COLO668 (cell line): ENCODE measurements around the gene LLPH.

Experiments
- DNase-seq: peaks from one replicate; lab custom pipeline; 2025; ENCODE audit not compliant: unreplicated experiment; lab: John Stamatoyannopoulos, UW

The LLPH gene

DNA sequence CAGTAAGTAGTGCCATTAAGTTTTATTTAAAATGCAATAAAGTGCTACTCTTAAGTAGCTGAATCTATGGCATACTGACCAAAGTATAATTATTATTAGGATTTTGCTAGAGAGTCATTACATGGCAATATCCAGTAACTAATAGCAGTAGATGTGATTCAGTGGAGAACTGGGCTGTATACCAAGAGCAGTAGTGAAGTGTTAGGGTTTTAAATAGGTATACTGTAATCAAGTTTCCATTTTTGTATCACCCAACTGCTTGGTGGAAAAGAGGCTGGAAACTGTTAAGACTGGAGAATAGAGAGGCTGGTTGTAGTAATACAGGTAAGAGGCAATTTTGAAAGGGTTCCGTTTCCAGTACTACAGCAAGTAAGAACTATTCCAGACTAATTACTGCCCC, 13.3 kb upstream of the LLPH start:
- DNase-seq = no peak

DNA sequence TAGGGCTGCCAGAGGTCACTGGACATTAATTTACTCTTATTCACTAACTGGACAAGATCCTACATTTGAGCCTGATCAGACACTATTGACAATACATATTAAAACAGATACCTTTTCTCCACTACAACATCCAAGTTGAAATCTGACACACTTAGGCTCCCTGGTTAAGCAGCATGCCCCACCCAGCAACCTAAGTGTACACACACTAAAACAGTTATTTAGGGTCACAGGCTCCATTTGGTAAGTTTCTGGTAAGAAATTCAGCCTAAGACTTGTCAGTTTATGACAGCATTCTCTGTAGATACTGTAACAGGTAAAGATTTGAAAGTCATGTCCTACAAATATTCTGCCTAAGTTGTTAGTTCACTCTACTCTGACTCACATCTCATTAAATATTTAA, 12.3 kb upstream of the LLPH start:
- DNase-seq = no peak

DNA sequence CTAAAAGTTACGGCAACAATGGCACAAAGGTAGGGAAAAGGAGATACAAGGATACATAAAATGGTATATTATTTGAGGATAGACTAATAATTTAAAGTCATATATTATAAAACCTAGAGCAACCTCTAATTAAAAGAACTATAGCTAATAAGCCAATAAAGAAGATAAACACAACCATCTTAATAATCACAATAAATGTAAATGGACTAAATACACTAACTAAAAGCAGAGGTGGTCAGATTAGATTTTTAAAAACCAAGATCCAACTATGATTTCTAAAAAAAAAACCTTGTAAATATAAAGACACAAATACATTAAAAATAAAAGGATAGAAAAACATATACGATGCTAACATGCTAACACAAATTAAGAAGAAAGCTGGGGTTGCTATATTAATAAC, 10.7 kb upstream of the LLPH start:
- no peak for DNase-seq

DNA sequence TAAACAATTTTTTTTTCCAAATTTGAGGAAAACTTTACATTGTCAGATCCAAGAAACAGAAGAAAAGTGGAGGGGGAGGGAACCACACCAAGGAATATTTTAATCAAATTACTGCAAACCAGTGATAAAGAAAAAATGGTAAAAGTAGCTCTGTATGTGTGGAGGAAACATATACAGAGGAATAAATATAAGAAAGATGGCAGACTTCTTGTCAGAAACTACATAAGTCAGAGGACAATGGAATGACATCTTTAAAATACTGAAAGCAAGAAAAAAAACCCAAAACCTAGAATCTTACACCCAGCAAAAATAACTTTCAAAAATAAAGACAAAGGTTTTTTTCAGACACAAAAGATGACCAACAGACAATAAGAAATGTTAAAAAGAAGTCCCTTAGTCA, 10.2 kb upstream of the LLPH start:
- DNase-seq = no peak

DNA sequence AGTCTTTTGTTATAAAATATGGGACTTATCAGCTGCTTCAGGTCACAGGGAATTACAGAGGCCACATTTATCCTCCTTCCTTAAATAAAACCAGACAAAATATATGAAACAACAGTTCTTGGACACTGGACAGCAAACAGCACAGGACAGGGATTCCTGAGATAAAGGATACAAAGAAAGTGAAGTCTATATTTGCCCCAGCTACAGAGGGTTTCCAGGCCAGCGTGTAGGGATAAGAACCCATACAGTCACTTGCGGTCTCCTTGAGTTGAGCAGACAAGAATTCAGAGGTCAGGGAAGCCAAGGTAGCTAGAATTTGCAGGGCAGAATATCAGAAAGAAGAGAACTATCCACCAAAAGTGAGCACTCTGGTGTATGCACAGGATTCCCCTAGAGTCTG, 8.8 kb upstream of the LLPH start:
- DNase-seq = no peak

DNA sequence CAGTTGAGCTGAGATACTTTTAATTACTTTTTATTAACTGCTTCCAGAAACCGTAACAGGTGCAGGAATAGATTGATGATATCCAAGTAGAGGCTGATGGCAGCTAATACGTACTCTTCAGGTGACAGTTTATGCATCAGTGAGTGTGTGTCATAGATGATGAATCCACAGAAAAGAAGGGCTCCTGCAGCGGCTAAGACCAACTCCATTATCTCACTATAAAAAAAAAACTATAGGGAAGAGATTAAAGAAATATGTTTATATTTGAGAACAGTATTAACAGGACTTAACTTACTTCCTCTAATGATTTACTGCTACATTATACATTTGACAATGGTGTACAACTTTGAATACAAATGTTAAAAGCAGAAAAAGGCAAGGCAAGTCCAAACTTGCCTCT, 7.4 kb upstream of the LLPH start:
- DNase-seq = no peak

DNA sequence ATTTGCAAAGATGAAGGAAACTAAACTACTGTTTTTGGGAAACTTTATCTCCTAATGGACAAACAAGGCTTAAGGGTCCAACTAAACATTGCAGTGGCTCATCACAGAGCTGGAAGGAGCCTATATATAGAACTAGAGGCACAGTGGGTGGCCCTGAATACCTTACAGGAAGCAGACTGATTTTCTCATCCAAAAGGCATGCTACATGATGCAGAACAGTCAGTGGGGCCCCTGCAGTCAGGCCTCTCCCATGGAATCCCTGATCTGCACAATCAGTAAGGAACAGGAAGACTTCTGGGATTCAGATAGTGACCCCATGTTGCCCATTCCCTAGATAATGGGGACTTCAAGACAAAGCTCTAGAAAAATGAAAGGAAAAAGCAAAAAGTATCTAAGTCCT, 1.9 kb upstream of the LLPH start:
- no peak for DNase-seq

DNA sequence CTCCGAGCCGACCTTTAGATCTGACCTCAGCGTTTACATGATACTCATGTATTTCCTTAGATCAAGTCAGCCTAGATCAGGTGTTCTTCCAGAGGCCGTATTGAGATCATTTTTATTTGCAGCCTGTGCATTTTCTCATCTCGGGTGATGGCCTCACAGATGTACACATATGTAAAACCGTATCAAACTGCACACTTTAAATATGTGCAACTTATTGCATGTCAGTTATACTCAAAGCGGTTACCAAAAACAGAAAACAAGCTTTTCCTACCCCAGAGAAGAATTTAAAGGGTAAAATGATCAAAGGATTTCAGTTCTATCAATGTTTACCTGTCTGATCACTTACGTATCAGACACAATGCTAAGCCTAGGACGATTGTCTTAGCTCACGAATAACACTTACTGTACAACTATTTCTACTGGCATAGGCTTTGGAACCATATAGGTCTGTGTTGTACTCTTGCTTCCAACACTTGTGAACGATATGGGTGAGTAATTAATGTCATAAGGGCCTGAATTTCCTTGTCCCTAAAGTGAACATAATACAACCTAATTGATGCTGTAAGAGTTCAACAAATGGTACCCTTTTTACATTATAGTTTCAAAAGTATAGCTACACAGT, 628 bp upstream of the LLPH start:
- DNase-seq = no peak

DNA sequence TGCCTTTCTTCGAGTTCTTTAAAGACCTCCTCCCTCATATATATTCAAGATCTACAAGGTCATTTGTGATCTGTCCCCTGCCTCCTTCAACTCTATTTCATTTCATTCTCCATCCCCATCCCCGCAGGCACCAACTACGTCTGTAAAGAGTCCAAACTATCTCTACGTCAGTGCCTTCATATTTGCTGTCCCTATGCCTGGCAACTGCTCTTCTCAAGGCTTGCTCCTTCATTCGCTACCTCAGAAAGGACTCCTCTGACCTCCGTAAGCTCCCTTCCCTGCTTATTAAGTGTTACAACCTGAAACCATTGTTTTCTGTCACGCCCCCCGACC, 650 bp downstream of the LLPH start:
- DNase-seq = no peak

DNA sequence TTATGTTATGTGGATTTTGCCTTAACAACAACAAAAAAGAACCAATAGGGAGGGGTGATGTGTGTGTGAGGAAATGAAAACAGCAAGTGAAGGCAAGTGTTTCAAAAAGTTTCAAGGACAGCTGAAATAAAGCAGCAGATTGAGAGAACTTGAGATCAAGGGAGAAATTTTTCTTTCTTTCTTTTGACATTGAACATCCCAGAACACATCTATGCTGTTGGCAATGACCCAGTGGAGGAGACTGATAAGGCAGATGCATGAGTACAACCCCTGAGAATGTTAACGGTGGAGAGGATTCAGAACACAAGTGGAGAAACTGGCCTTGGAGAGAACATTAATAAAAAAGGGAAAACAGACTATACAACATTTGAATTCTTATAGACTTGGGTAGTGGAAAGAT, 2.9 kb downstream of the LLPH start:
- no peak for DNase-seq

DNA sequence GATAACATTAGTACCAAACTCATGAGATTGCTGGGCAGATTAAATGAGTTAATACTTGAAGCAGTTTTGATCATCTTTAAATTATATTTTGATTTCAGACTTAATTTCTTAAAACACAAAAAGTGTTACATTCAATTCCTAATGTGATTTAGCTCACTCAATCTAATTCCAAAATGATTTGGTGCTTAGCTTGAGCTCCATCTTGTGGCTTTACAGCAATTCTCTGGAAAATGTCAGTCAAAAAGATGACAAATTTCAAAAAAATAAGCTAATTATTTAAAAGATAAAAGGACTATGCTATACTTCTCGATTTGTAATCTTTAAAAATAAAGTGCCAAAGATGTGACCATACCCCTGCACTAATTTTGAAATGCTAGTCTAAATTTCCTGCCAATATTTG, 10.1 kb downstream of the LLPH start:
- DNase-seq = no peak

DNA sequence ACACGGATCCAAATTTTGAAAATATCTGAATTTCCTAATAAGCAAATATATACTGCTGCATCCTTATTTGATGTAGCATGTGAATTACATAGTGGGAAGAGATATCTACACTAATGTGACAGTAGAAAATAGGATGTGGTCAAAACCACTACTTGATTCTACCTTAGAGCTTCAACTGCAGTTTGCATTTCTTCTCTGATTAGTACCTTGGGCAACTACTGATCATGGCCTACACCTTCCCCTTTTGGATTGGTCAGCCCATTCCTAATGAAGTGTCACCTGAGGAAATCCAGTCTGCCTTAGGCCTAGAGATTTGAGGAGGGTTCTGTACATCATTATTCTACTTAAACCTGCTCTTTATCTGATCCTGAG, 10.7 kb downstream of the LLPH start:
- no peak for DNase-seq

DNA sequence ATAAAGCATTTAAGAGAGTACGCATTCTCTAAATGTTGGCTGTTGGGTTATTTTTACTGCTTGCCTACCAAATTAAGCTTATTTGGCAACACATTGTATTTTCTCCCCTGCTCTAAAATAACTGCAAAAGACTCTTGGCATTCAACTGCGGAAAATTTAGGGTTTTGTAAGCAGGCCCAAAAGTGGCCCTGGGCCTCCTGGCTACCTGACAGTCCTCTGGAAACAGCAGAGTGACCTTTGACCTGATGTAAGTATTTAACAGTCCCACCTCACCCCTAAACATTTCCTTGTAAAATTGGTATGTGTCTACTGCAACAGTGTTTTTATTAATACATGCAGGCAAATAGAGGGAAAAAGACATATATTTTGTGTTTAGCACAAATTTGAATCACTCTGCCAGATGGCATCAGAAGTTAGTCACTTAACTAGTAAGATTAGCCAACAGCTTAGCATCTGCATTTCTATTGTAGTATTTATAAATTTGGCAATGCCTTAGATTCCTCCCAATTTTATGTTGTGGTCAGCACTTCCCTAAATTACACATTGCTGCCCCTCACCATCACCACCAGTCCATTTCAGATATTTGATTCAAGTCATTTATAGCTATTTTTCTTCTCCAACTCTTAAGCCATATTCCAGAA, 11.2 kb downstream of the LLPH start:
- DNase-seq = no peak

DNA sequence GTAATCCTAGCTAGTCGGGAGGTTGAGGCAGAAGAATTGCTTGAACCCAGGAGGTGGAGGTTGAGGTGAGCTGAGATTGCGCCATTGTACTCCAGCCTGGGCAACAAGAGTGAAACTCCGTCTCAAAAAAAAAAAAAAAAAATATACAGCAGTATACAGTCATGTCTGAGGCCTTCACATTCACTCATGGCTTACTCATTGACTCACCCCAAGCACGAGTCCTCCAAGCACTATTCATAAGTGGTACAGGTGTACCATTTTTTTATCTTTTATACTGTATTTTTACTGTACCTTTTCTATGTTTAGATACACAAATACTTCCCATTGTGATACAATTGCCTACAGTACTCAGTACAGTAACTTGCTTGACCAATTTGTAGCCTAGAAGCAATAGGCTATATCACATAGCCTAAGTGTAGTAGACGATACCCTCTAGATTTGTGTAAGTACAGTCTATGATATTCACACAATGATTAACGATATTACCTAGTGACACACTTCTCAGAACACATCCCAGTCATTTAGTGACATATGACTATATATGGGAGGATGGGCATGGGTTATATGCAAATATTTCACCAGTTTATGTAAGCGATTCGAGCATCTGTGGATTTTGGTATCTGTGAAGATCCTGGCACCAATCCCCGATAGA, 12.2 kb downstream of the LLPH start:
- DNase-seq = no peak

DNA sequence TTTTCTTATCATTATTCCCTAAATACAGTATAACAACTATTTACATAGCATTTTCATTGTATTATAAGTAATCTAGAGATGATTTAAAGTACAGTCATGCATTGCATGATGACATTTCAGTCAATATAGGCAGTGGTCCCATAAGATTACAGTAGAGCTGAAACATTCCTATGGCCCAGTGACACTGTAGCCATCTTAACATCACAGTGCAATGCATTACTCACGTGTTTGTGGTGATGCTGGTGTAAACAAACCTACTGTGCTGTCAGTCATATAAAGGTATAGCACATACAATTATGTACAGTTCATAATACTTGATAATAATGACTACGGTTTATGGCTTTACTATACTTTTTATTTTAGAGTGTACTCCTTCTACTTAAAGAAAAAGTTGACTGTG, 13.3 kb downstream of the LLPH start:
- no peak for DNase-seq

DNA sequence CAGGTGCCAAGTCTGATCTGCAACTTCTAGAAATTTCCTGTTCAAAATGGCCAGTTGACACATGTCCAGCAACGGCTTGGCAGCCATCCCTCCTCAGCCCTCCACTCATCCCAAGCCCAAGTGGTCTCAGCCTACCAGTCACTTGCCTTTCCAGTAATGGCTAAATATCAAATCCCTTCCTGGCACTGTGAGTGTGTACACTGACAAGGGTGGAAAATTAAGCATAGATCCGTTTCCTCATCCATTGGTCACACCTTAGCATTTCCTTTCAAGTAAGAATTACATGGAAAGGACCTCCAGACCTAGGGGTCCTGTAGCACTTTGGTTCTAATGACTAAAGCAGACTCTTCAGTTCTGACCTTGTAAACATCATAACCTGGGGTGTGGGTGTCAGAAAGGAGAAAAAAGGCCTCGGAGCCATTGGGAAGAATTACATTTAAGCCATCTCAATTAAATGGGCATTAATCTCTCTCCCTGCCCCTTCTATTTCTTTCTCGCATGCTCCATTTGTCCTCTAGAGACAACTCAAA, 15.4 kb downstream of the LLPH start:
- DNase-seq = no peak

DNA sequence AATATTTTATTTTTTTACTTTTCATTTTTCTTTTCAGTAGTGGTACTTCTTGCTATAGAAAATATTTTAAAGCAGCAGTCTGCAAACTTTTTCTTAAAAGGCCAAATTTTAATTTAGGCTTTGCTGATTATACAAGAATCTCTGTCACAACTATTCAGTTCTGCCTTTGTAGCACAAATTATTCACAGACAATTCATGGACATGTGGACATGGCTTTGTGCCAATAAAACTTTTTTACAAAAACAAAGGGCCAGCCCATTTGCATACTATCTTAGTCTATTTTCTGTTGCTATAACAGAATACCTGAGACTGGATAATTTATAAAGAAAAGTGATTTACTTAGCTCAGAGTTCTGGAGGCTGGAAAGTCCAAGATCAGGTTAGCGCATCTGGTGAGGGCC, 17.1 kb downstream of the LLPH start:
- DNase-seq = no peak

DNA sequence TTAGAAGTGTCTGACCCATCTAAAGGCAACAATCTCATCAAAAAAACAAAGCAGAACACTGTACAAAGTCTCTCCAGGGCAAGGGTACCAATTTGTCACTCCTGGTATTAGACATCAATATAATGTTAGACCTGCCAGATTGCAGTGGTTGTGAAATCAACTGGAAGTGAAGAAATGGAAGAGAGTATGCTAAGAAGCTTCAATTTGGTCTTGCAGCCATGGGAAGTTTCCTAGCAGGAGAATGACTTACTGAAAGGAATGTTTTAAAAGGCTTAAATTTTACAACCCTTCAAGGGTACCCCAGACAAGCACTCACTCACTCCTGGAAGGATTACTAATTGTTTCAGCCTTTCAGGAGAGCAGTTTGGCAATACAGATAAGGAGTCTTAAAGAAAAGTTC, 18.9 kb downstream of the LLPH start:
- no peak for DNase-seq

DNA sequence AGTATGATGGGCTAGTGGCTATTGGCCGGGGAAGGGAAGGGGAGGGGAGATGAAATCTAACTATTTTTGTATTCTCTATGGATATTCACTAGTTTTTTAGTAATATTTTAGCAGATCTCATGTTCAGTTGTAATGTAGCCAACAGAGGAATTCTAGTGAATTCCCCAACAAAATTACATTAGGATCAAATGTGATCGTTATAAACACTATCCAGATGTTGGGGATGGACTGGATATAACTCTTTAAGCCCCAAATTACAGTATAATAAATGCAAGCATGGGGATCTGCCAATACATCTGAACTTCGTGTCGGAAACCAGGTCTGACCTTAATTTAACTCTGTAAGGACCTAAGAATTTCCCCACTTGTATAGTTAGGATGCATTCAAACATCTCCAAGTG, 21.5 kb downstream of the LLPH start:
- DNase-seq = no peak

DNA sequence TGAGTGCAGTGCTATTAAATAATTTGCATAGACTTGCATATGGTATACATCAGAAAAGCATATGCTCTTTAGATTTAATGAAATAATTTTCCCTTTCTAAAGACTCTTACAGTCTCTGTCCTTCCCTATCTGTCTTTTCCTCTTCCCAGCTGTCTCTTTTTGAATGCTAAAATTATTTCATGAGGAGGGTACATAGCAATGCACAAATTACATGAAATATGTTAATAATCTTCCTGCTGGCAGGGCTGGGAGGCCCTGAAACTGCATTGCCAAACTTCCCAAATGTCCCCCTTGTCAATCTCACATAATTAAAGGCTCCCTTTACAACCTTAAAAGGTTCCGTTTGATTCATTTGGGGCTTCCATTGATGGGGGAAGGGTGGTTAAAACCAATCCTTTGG, 22.2 kb downstream of the LLPH start:
- no peak for DNase-seq

DNA sequence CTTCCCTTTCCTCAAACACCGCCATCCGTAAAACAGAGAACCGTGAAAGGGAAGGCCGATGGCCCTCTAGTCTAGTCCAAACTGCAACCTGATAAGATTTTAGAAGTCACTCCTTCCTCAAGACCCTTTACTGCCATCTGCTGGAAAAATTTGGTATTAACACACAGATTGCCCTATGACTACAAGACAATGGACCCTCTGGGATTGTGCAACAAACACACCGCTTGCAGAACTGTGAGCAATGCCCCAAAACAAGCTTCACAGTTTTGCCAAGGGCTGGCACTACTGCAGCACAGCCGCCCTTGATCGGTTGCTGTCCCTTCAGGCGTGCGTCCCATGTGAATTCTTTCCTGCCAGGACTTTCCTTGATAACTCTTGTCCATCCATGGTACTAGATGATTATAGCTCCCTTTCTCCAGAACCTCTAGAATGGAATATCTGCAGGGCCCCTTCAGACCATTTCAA, 23.1 kb downstream of the LLPH start:
- peak; percentile 74 for DNase-seq

DNA sequence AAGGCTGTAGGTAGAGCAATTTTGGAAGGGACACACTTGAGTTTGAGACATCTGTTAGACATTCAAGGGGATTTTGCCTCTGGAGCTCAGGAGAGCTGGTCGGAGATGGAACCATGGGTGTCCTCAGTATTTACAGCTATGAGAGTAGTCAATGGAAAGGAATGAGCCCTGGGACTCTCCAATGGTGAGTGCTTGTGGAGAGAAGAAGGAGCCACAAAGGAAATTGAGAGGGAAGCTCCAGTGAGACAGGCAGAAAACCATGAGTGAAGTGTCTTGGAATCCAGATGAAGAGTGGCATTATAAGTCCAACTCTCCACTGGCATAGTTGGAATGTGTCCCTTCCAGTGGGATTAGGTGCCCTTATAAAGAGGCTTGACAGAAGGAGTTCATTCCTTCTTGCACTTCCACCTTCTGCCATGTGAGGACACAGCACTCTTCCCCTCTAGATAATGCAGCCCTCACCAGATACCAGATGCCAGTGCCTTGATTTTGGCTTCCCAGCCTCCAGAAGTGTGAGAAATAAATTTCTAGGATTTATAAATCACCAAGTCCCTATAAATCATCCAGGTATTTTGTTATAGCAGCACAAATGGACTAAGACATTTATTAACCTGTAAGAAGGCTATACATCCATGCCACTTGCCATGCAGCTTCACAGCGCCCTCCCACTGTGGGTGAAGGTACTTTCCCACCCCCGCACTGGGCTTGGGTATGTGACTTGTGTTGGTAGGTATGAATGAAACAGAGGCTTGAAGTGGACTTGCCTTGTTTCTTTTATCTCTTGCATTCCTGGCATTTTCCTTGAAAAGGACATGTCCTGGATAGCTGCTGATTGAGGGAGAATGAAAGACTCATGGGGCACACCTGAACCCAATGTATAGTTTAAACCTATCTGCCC, 27.3 kb downstream of the LLPH start:
- no peak for DNase-seq
